CD4-positive, alpha-beta T cell treated with Interleukin-6 at 100 ng/mL for 8 hours (primary cell): ENCODE data around the gene NHERF1.
A peak's percentile ranks its signal among the peaks of the same experiment; 100 is the strongest.

Source experiments
- DNase-seq: peaks from one replicate; pipeline ENCODE4 v3.0.0-alpha.2; 2020; ENCODE audit warnings: mixed read lengths, low spot score

Gene NHERF1

GRCh38 chr17:74748529-74749278 is at the start of gene NHERF1:
TSS of gene NHERF1 (plus strand) at chr17:74748628. CDS start at chr17:74748847, 219 bp downstream.
- DNase-seq, result peak; percentile 93

GRCh38 chr17:74699236-74699635 is 49.2 kb upstream of the NHERF1 start:
- no peak for DNase-seq

- DNase-seq, result no peak
Observed at GRCh38 chr17:74702116-74702871, 46.1 kb upstream of the NHERF1 start.

GRCh38 chr17:74703311-74703710 is 45.1 kb upstream of the NHERF1 start:
- no peak for DNase-seq

GRCh38 chr17:74704544-74704943 is 43.9 kb upstream of the NHERF1 start:
- no peak for DNase-seq

- no peak for DNase-seq
Observed at GRCh38 chr17:74711058-74711824, 37.2 kb upstream of the NHERF1 start.

- DNase-seq, result no peak
Observed at GRCh38 chr17:74712301-74712700, 36.1 kb upstream of the NHERF1 start.

GRCh38 chr17:74712756-74713155 is 35.7 kb upstream of the NHERF1 start, which contains the start of gene CD300LF:
TSS of gene CD300LF (minus strand) at chr17:74712923. CDS start at chr17:74712866, 57 bp downstream.
- no peak for DNase-seq

- no peak for DNase-seq
Observed at GRCh38 chr17:74713171-74713755, 35.2 kb upstream of the NHERF1 start.

GRCh38 chr17:74715144-74715543 is 33.3 kb upstream of the NHERF1 start:
- DNase-seq, result no peak

- DNase-seq, result no peak
Observed at GRCh38 chr17:74720506-74720905, 27.9 kb upstream of the NHERF1 start.

- no peak for DNase-seq
Observed at GRCh38 chr17:74722782-74723181, 25.6 kb upstream of the NHERF1 start.

GRCh38 chr17:74723891-74724290 is 24.5 kb upstream of the NHERF1 start:
- DNase-seq, result no peak

GRCh38 chr17:74725111-74725510 is 23.3 kb upstream of the NHERF1 start:
- no peak for DNase-seq

- no peak for DNase-seq
Observed at GRCh38 chr17:74728033-74728701, 20.3 kb upstream of the NHERF1 start.

GRCh38 chr17:74728702-74729075 is 19.7 kb upstream of the NHERF1 start:
- no peak for DNase-seq

- DNase-seq, result no peak
Observed at GRCh38 chr17:74729368-74729767, 19.1 kb upstream of the NHERF1 start.

- DNase-seq, result no peak
Observed at GRCh38 chr17:74729866-74730265, 18.6 kb upstream of the NHERF1 start.

- DNase-seq, result peak; percentile 55
Observed at GRCh38 chr17:74730491-74731346, 17.7 kb upstream of the NHERF1 start.

GRCh38 chr17:74731347-74731605 is 17.2 kb upstream of the NHERF1 start:
- no peak for DNase-seq
